Body of pancreas (tissue), 4 donors: Measurements from ENCODE around the gene BLM. TPM values are rescaled to one million over a fixed set of nuclear protein-coding genes. Genes with fewer than 3 reads are reported as not detected.

Experiments
- ATAC-seq: fragments of 150-250 bp; one replicate; pipeline ENCODE4 v1.9.1; 2016
- DNase-seq, 4 donors: peaks; one replicate each; pipeline ENCODE4 v3.0.0-alpha.2; 2019
- H3K27ac ChIP-seq, 4 donors: fragments of 200-600 bp; sonication (generic); 1 replicate in 3 of 4; 2 replicates in 1 of 4; pipeline versions ENCODE4 v1.5.1 to v1.6.1; 2016 to 2019; ENCODE audit warnings: mild to moderate bottlenecking in 1 of 4, mixed read lengths in 1 of 4, moderate library complexity in 1 of 4
- H3K27me3 ChIP-seq, 2 donors: fragments of 200-600 bp; sonication (generic); one replicate each; pipeline ENCODE4 v1.6.0; 2016; ENCODE audit warnings: mild to moderate bottlenecking in 1 of 2
- H3K36me3 ChIP-seq, 2 donors: fragments of 200-600 bp; sonication (generic); replicated peaks in 1 of 2; 2 replicates each; pipeline ENCODE4 v1.5.1; 2016; ENCODE audit warnings: low read depth in 2 of 2; ENCODE audit not compliant: insufficient read depth in 1 of 2
- H3K4me1 ChIP-seq: fragments of 200-600 bp; sonication (generic); one replicate; pipeline ENCODE4 v1.6.0; 2016
- H3K4me3 ChIP-seq, 2 donors: fragments of 200-600 bp; sonication (generic); 1 replicate in 1 of 2; 2 replicates in 1 of 2; pipeline ENCODE4 v1.5.1; 2016 to 2019
- H3K9me3 ChIP-seq, 3 donors: fragments of 200-600 bp; sonication (generic); 1 replicate in 2 of 3; 2 replicates in 1 of 3; pipeline ENCODE4 v1.5.1; 2016
- POLR2A ChIP-seq, 3 donors: fragments of 450-650 bp; IDR thresholded peaks; one replicate each; pipeline ENCODE4 v1.6.1; 2016; ENCODE audit warnings: antibody characterized with exemption in 3 of 3, mild to moderate bottlenecking in 2 of 3
- WGBS, 2 donors: methylation state at CpG; one replicate each; pipeline ENCODE4 v1.1.5; 2017; 5-methylcytosine and 5-hydroxymethylcytosine counted together
- intact Hi-C: fragments of 100-400 bp; cut with DNase I; formaldehyde crosslinking; loops from one replicate; pipeline ENCODE4 v1.15.1; 2023
- total RNA-seq, 2 donors: library from RNA; depleted of rRNA; stranded (reverse); fragments of >200 nt; gene quantifications; one replicate each; pipeline ENCODE4 v1.1.0, GENCODE V29; 2016
- TF ChIP-seq, protein P1 (sequence below), 7 experiments: fragments of 450-650 bp in 4 of 7; fragments of 200-600 bp in 3 of 7; sonication (generic) in 3 of 7; IDR thresholded peaks; one replicate each; pipeline ENCODE4 v1.5.1; 2016 to 2019; ENCODE audit warnings: antibody characterized with exemption in 7 of 7

Gene BLM
- total RNA-seq, 2 donors from 2014 or later = 0.26 to 1.3 TPM

DNA sequence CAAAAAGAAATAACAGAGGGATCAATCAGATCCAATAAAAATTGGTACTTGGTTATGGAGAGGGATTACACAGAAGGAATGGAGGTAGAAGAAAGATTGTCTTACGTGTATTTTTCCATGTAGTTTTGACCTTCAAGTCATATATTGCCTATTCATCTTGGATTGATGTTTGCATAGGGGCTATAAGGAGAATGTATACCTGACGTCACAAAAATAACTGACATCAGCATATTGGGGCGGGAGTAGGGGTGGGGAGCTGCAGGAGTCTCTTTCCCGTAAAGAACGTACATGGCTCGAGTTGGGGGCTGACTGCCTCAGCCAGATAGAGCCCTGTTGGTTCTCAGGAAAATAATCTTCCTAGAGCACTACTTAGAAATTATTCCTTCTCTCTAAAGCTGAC, 145.3 kb downstream of the BLM start:
- DNase-seq = no peak
- no peaks in the 10 kb centered on the region for H3K9me3 ChIP-seq
- peaks cover 51% of the 10 kb centered on the region for H3K4me1 ChIP-seq
- WGBS, 2 donors = 87 to 88% methylated on average over 6 of the region's 6 CpGs
- no peaks in the 10 kb centered on the region for H3K27me3 ChIP-seq
- TF ChIP-seq, protein P1, sequence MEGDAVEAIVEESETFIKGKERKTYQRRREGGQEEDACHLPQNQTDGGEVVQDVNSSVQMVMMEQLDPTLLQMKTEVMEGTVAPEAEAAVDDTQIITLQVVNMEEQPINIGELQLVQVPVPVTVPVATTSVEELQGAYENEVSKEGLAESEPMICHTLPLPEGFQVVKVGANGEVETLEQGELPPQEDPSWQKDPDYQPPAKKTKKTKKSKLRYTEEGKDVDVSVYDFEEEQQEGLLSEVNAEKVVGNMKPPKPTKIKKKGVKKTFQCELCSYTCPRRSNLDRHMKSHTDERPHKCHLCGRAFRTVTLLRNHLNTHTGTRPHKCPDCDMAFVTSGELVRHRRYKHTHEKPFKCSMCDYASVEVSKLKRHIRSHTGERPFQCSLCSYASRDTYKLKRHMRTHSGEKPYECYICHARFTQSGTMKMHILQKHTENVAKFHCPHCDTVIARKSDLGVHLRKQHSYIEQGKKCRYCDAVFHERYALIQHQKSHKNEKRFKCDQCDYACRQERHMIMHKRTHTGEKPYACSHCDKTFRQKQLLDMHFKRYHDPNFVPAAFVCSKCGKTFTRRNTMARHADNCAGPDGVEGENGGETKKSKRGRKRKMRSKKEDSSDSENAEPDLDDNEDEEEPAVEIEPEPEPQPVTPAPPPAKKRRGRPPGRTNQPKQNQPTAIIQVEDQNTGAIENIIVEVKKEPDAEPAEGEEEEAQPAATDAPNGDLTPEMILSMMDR (IDR thresholded peaks at IDR 0.05) = no peak
- TF ChIP-seq POLR2A (IDR thresholded peaks at IDR 0.05) = no peak
- intact Hi-C loops = no loop called here
- no peak overlapping the region for H3K4me3 ChIP-seq
- peak overlapping the region in 2 of 4 donors; percentile 10 to 54 for H3K27ac ChIP-seq
- no peaks in the 10 kb centered on the region for H3K36me3 ChIP-seq
- ATAC-seq = no peak

DNA sequence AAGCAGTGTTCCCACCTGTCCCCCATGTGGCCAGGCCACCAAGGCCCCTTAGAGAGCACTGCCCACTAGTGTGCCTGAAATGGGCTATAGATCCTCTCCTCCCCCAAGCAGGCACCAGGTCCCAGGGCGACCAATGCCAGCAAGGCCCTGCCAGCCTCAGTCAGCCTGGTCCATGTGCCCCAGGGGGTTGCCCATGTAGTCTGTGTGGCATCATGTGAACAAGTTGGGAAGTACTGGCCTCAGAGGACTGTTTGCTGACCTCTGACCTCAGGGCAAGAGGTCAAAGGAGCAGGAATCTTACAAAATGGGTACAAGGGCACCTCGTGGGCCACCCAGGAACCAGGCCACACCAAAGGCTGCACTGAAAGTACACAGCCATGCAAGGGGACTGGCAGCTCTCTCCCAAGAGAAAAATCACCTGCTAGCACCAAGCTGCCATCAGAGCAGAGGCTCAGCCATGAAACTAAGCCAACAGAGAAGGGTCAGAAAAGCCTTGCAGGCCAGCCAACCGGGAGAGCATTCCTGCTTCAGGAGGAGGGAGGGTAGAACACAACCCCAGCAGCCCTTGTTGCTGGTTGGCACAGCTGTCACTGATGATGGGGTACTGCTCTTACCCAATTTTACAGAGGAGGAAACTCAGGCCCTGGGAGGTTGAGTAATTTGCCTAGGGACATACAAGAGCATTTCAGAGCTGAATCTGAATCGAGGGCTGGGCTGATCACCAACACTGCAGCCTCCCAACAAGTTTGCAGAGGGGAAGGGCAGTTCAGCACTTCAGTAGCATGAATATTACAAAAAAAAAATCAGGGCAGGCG, 146.0 kb downstream of the BLM start:
- peaks cover 56% of the 10 kb centered on the region for H3K4me1 ChIP-seq
- no peaks in the 10 kb centered on the region for H3K36me3 ChIP-seq
- DNase-seq = peak in 3 of 4 donors; percentile 29 to 74 (median 55)
- no peaks in the 10 kb centered on the region for H3K27me3 ChIP-seq
- H3K4me3 ChIP-seq = no peak overlapping the region
- peak overlapping the region; percentile 12 to 64 (median 34) for H3K27ac ChIP-seq
- WGBS, 2 donors = 74 to 76% methylated on average over 5 of the region's 5 CpGs
- TF ChIP-seq, protein P1 (IDR thresholded peaks at IDR 0.05) = no peak
- no peak for TF ChIP-seq POLR2A (IDR thresholded peaks at IDR 0.05)
- peak; percentile 27 for ATAC-seq
- H3K9me3 ChIP-seq = no peaks in the 10 kb centered on the region
- intact Hi-C loops = no loop called here

DNA sequence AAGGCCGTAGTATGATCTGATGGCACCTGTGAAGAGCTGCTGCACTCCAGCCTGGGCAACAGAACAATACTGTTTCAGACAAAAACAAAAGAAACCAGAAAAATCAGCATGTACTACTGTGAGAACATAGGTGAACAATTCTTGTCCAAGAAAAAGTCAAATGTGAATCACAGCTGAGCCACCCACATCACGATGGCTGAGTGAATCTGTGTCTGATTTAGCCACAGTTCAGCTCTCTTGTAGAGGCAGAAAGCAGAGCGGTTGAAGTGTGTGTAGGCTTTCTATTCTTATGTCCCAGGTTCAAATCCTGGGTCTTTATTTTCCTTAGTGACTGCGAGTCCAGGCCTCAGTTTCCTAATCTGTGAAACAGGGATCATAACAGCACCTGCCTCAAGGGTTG, 146.8 kb downstream of the BLM start:
- H3K4me3 ChIP-seq = no peak overlapping the region
- no peaks in the 10 kb centered on the region for H3K36me3 ChIP-seq
- intact Hi-C loops = no loop called here
- H3K4me1 ChIP-seq = peaks cover 62% of the 10 kb centered on the region
- H3K9me3 ChIP-seq = no peaks in the 10 kb centered on the region
- WGBS, 2 donors = 82 to 85% methylated on average over 4 of the region's 4 CpGs
- peak overlapping the region in 3 of 4 donors; percentile 12 to 64 (median 54) for H3K27ac ChIP-seq
- H3K27me3 ChIP-seq = no peaks in the 10 kb centered on the region
- DNase-seq (no peak), ATAC-seq (no peak)
- TF ChIP-seq, protein P1 (IDR thresholded peaks at IDR 0.05) = no peak
- no peak for TF ChIP-seq POLR2A (IDR thresholded peaks at IDR 0.05)

DNA sequence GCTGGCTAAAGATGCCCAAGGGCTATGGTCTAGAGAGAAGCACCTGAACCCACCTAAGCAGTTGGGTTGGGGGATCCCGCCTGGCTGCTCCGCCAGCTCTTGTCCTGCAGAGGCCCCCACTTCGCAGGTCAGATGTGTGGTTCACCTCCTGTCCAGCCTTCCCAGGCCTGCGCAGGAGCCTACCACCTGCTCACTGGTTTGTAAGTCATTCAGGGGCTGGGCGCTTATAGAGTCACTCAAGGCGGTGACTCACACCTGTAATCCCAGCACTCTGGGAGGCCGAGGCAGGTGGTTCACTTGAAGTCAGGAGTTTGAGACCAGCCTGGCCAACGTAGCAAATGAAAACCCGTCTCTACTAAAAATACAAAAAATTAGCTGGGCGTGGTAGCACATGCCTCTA, 147.4 kb downstream of the BLM start:
- intact Hi-C loops = no loop called here
- ATAC-seq = no peak
- WGBS, 2 donors = 95 to 97% methylated on average over 3 to 10 of the region's 10 CpGs

More for the DNA sequence above, 147.4 kb downstream of the BLM start:
- no peak for TF ChIP-seq POLR2A (IDR thresholded peaks at IDR 0.05)
- TF ChIP-seq, protein P1 (IDR thresholded peaks at IDR 0.05) = no peak
- Histone ChIP-seq H3K9me3 (no peaks in the 10 kb centered on the region), H3K4me1 (peaks cover 63% of the 10 kb centered on the region), H3K4me3 (no peak overlapping the region), H3K27ac (no peak overlapping the region), H3K36me3 (no peaks in the 10 kb centered on the region), H3K27me3 (no peaks in the 10 kb centered on the region)
- DNase-seq = no peak
